Neural cell (in vitro differentiated cells): Measurements from ENCODE around the gene CLASP1. TPM values are rescaled to one million over a fixed set of nuclear protein-coding genes. Genes with fewer than 3 reads are reported as not detected.

Experiments
- H2AFZ ChIP-seq: fragments of 200-600, 300-800 bp; sonication (generic), shearing (Covaris generic); 2 replicates; pipeline ENCODE4 v1.6.0; 2014; ENCODE audit warnings: low read depth, mild to moderate bottlenecking, antibody characterized with exemption, low read length, moderate library complexity
- H3F3A ChIP-seq: fragments of 200-600 bp; shearing (Covaris generic); 2 replicates; pipeline ENCODE4 v1.6.1; 2016; ENCODE audit warnings: mild to moderate bottlenecking, moderate library complexity, mixed read lengths, antibody characterized with exemption, low read length; ENCODE audit not compliant: insufficient read depth, poor library complexity, severe bottlenecking
- H3K27ac ChIP-seq: fragments of 200-600, 300-800 bp; sonication (generic), shearing (Covaris generic); 2 replicates; pipeline ENCODE4 v1.5.1; 2014; ENCODE audit warnings: mild to moderate bottlenecking, low read length, moderate library complexity
- H3K27me3 ChIP-seq: fragments of 300-800, 200-600 bp; sonication (generic), shearing (Covaris generic); 2 replicates; pipeline ENCODE4 v1.6.0; 2014; ENCODE audit warnings: mild to moderate bottlenecking, low read depth, low read length, moderate library complexity; ENCODE audit not compliant: insufficient read depth
- H3K36me3 ChIP-seq: fragments of 300-800, 200-600 bp; sonication (generic), shearing (Covaris generic); 2 replicates; pipeline ENCODE4 v1.5.1; 2014; ENCODE audit warnings: mild to moderate bottlenecking, antibody characterized with exemption, low read length, moderate library complexity; ENCODE audit not compliant: insufficient read depth
- H3K4me2 ChIP-seq: fragments of 300-800, 200-600 bp; sonication (generic), shearing (Covaris generic); 2 replicates; pipeline ENCODE4 v1.6.0; 2014; ENCODE audit warnings: mild to moderate bottlenecking, low read length
- H3K4me3 ChIP-seq: fragments of 300-800, 200-600 bp; sonication (generic), shearing (Covaris generic); 2 replicates; pipeline ENCODE4 v1.5.1; 2014; ENCODE audit warnings: mild to moderate bottlenecking, low read length, moderate library complexity
- H3K79me2 ChIP-seq: fragments of 200-600 bp; shearing (Covaris generic); replicated peaks from 2 replicates; pipeline ENCODE4 v1.6.0; 2014; ENCODE audit warnings: mild to moderate bottlenecking, low read length, moderate library complexity; ENCODE audit not compliant: insufficient read depth
- H3K9ac ChIP-seq: fragments of 300-800, 200-600 bp; sonication (generic), shearing (Covaris generic); 2 replicates; pipeline ENCODE4 v1.6.1; 2016; ENCODE audit warnings: mild to moderate bottlenecking, low read length, mixed read lengths
- H3K9me2 ChIP-seq: fragments of 200-600 bp; shearing (Covaris generic); 2 replicates; pipeline ENCODE4 v1.6.1; 2016; ENCODE audit warnings: mild to moderate bottlenecking, low read length, mixed read lengths; ENCODE audit not compliant: insufficient read depth
- H3K9me3 ChIP-seq: fragments of 200-600, 300-800 bp; sonication (generic), shearing (Covaris generic); 2 replicates; pipeline ENCODE4 v1.6.1; 2016; ENCODE audit warnings: mild to moderate bottlenecking, mixed run types, low read length, moderate library complexity, mixed read lengths
- H4K20me1 ChIP-seq: fragments of 200-600 bp; shearing (Covaris generic); 2 replicates; pipeline ENCODE4 v1.6.1; 2016; ENCODE audit warnings: mild to moderate bottlenecking, mixed run types; ENCODE audit not compliant: insufficient read depth
- CTCF ChIP-seq: fragments of 450-650 bp; IDR thresholded peaks from 2 replicates; pipeline ENCODE4 v1.5.1; 2014; ENCODE audit warnings: antibody characterized with exemption, mild to moderate bottlenecking, moderate library complexity; ENCODE audit not compliant: poor library complexity, severe bottlenecking
- EP300 ChIP-seq: fragments of 450-650 bp; conservative IDR thresholded peaks from 2 replicates; pipeline ENCODE4 v1.6.1; 2014; ENCODE audit warnings: antibody characterized with exemption, mild to moderate bottlenecking, moderate library complexity; ENCODE audit not compliant: poor library complexity, severe bottlenecking
- EZH2 ChIP-seq: fragments of 200-600, 300-800 bp; shearing (Covaris generic), sonication (generic); IDR thresholded peaks from 2 replicates; pipeline ENCODE4 v1.6.1; 2014; ENCODE audit warnings: antibody characterized with exemption, low read length, borderline replicate concordance, mild to moderate bottlenecking; ENCODE audit not compliant: insufficient read depth, poor library complexity, severe bottlenecking
- MXI1 ChIP-seq: fragments of 450-650 bp; conservative IDR thresholded peaks from 2 replicates; pipeline ENCODE4 v1.6.1; 2014; ENCODE audit warnings: antibody characterized with exemption, mild to moderate bottlenecking; ENCODE audit not compliant: poor library complexity, severe bottlenecking
- POLR2AphosphoS5 ChIP-seq: IDR thresholded peaks from 2 replicates; pipeline ENCODE4 v1.6.1; 2012
- RAD21 ChIP-seq: fragments of 450-650 bp; conservative IDR thresholded peaks from 2 replicates; pipeline ENCODE4 v1.6.1; 2014; ENCODE audit warnings: antibody characterized with exemption, mild to moderate bottlenecking, moderate library complexity
- REST ChIP-seq: IDR thresholded peaks from 2 replicates; pipeline ENCODE4 v1.6.1; 2012; ENCODE audit warnings: borderline replicate concordance
- SMC3 ChIP-seq: fragments of 450-650 bp; conservative IDR thresholded peaks from 2 replicates; pipeline ENCODE4 v1.6.1; 2014; ENCODE audit warnings: antibody characterized with exemption, mild to moderate bottlenecking, moderate library complexity; ENCODE audit not compliant: poor library complexity
- TAF1 ChIP-seq: IDR thresholded peaks from 2 replicates; pipeline ENCODE4 v1.6.1; 2012; ENCODE audit warnings: low read depth
- polyA plus RNA-seq: library from polyadenylated mRNA; depleted of rRNA; stranded (reverse); fragments of >200 nt; gene quantifications from 2 replicates; pipeline ENCODE4 v1.2.3, GENCODE V29; 2014

Gene CLASP1
- polyA plus RNA-seq, 1 donor from 2014 or later: 41.3 TPM

GRCh38 chr2:121483846-121484245 lies 165.4 kb downstream of the CLASP1 start:
- Histone ChIP-seq H3K27me3 (no peaks in the 10 kb centered on the region), H3K36me3 (peaks cover 3% of the 10 kb centered on the region), H3K4me2 (no peak overlapping the region), H2AFZ (no peak overlapping the region), H3K9me2 (no peaks in the 10 kb centered on the region), H3K27ac (no peak overlapping the region), H3K79me2 (peaks cover 18% of the 10 kb centered on the region), H3K4me3 (no peak overlapping the region), H3K9me3 (no peaks in the 10 kb centered on the region), H4K20me1 (no peaks in the 10 kb centered on the region), H3F3A (no peaks in the 10 kb centered on the region), H3K9ac (no peak overlapping the region)
- TF ChIP-seq POLR2AphosphoS5 (no peak), MXI1 (no peak), SMC3 (no peak), CTCF (no peak), REST (no peak), EP300 (no peak), RAD21 (no peak), EZH2 (no peak), TAF1 (no peak)

GRCh38 chr2:121483021-121483420 lies 166.2 kb downstream of the CLASP1 start:
- Histone ChIP-seq H4K20me1 (no peaks in the 10 kb centered on the region), H2AFZ (no peak overlapping the region), H3K9ac (no peak overlapping the region), H3K79me2 (peaks cover 18% of the 10 kb centered on the region), H3K9me2 (no peaks in the 10 kb centered on the region), H3K27ac (no peak overlapping the region), H3K27me3 (no peaks in the 10 kb centered on the region), H3K9me3 (no peaks in the 10 kb centered on the region), H3F3A (no peaks in the 10 kb centered on the region), H3K4me3 (no peak overlapping the region), H3K36me3 (peaks cover 3% of the 10 kb centered on the region), H3K4me2 (no peak overlapping the region)
- TF ChIP-seq RAD21 (no peak), REST (no peak)
